Vagina (tissue), 2 donors: ENCODE results near the gene INHBC. TPM values are rescaled to one million over a fixed set of nuclear protein-coding genes. Genes with fewer than 3 reads are reported as not detected.
"Not testable (repeated sequence)": the region's sequence is repeated elsewhere in the genome, so short reads cannot be mapped to it uniquely, and the experiment has no call there.

ENCODE experiments used
- DNase-seq, 2 donors: peaks; one replicate each; pipeline ENCODE4 v3.0.0-alpha.2; 2017; ENCODE audit errors: extremely low spot score in 2 of 2
- H3K27ac ChIP-seq: fragments of 200-600 bp; sonication (generic); one replicate; pipeline ENCODE4 v1.5.1; 2019
- H3K27me3 ChIP-seq: fragments of 200-600 bp; sonication (generic); one replicate; pipeline ENCODE4 v1.5.1; 2019
- H3K36me3 ChIP-seq, 2 donors: fragments of 200-600 bp; sonication (generic); one replicate each; pipeline ENCODE4 v1.5.1; 2017 to 2019
- H3K4me1 ChIP-seq: fragments of 200-600 bp; sonication (generic); one replicate; pipeline ENCODE4 v1.5.1; 2019
- H3K4me3 ChIP-seq, 2 donors: fragments of 200-600 bp; sonication (generic); 1 replicate in 1 of 2; 2 replicates in 1 of 2; pipeline ENCODE4 v1.5.1; 2016 to 2019
- H3K9me3 ChIP-seq: fragments of 200-600 bp; sonication (generic); one replicate; pipeline ENCODE4 v1.5.1; 2019
- POLR2A ChIP-seq, 2 donors: fragments of 450-650 bp; IDR thresholded peaks; one replicate each; pipeline ENCODE4 v1.6.1; 2017; ENCODE audit warnings: antibody characterized with exemption in 2 of 2, mild to moderate bottlenecking in 2 of 2, moderate library complexity in 2 of 2
- POLR2AphosphoS5 ChIP-seq, 2 donors: sonication (generic); formaldehyde crosslinking; IDR thresholded peaks; one replicate each; pipeline ENCODE4 v1.9.0; 2017; ENCODE audit warnings: antibody characterized with exemption in 2 of 2, mild to moderate bottlenecking in 2 of 2, low read depth in 1 of 2; ENCODE audit not compliant: insufficient read depth in 1 of 2
- intact Hi-C: fragments of 100-400 bp; cut with DNase I; formaldehyde crosslinking; loops from one replicate; pipeline ENCODE4 v1.15.1; 2023
- total RNA-seq: library from RNA; depleted of rRNA; stranded (reverse); fragments of >200 nt; gene quantifications from one replicate; pipeline ENCODE4 v1.2.3, GENCODE V29; 2016
- TF ChIP-seq, protein P1 (sequence below), 3 experiments: fragments of 450-650 bp in 2 of 3; fragments of 200-600 bp in 1 of 3; sonication (generic) in 1 of 3; IDR thresholded peaks; one replicate each; pipeline ENCODE4 v1.5.1; 2017 to 2019; ENCODE audit warnings: antibody characterized with exemption in 3 of 3, mild to moderate bottlenecking in 2 of 3, moderate library complexity in 2 of 3

Gene INHBC
- total RNA-seq, 1 donor from 2014 or later: not detected

DNA sequence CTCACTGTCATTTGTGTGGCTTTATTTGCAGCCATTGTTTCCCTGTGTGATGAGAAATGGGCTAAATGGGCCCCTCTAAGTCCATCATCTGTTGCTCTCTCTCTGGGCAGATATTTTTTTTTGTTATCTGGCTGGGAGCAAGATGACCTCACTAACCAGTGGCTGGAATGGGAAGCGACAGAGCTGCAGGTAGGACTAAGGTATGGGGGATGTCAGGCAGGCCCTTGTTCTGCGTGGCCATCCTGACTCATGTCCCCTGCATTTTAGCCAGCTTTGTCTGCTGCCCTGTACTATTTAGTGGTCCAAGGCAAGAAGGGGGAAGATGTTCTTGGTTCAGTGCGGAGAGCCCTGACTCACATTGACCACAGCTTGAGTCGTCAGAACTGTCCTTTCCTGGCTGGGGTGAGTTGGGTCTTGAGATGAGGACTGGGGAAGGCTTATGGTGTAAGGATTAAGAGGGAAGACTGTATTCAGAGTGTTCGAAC is 54.6 kb downstream of the INHBC start:
- Histone ChIP-seq H3K4me3 (peak overlapping the region in 1 of 2 donors; percentile 92), H3K36me3 (peaks cover 0 to 26% of the 10 kb centered on the region in 2 donors), H3K9me3 (no peaks in the 10 kb centered on the region), H3K27me3 (no peaks in the 10 kb centered on the region), H3K4me1 (peaks cover 18% of the 10 kb centered on the region), H3K27ac (no peak overlapping the region)
- intact Hi-C loops: no loop called here
- TF ChIP-seq POLR2A (IDR thresholded peaks at IDR 0.05): no peak
- no peak for DNase-seq

DNA sequence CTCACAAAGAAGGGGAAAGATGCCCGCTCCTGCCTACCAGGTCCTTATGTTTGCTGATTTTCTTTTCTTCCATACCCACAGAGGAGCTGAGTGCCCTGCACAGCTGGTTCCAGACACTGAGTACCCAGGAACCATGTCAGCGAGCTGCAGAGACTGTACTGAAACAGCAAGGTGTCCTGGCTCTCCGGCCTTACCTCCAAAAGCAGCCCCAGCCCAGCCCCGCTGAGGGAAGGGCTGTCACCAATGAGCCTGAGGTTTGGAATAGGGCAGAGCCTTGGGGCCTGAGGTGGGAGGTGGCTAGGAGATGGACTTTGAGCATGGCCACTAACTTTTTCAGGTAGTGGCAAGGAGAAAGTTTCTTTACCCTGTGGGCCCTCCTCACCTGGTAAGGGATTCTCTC is 55.5 kb downstream of the INHBC start:
- TF ChIP-seq, protein P1, sequence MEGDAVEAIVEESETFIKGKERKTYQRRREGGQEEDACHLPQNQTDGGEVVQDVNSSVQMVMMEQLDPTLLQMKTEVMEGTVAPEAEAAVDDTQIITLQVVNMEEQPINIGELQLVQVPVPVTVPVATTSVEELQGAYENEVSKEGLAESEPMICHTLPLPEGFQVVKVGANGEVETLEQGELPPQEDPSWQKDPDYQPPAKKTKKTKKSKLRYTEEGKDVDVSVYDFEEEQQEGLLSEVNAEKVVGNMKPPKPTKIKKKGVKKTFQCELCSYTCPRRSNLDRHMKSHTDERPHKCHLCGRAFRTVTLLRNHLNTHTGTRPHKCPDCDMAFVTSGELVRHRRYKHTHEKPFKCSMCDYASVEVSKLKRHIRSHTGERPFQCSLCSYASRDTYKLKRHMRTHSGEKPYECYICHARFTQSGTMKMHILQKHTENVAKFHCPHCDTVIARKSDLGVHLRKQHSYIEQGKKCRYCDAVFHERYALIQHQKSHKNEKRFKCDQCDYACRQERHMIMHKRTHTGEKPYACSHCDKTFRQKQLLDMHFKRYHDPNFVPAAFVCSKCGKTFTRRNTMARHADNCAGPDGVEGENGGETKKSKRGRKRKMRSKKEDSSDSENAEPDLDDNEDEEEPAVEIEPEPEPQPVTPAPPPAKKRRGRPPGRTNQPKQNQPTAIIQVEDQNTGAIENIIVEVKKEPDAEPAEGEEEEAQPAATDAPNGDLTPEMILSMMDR (IDR thresholded peaks at IDR 0.05): no peak
- TF ChIP-seq POLR2A (IDR thresholded peaks at IDR 0.05): no peak
- TF ChIP-seq POLR2AphosphoS5 (IDR thresholded peaks at IDR 0.05; ENCODE audit: insufficient read depth in 1 of 2, low read depth in 1 of 2): no peak
- intact Hi-C loops: no loop called here
- peaks cover 18% of the 10 kb centered on the region for H3K4me1 ChIP-seq

DNA sequence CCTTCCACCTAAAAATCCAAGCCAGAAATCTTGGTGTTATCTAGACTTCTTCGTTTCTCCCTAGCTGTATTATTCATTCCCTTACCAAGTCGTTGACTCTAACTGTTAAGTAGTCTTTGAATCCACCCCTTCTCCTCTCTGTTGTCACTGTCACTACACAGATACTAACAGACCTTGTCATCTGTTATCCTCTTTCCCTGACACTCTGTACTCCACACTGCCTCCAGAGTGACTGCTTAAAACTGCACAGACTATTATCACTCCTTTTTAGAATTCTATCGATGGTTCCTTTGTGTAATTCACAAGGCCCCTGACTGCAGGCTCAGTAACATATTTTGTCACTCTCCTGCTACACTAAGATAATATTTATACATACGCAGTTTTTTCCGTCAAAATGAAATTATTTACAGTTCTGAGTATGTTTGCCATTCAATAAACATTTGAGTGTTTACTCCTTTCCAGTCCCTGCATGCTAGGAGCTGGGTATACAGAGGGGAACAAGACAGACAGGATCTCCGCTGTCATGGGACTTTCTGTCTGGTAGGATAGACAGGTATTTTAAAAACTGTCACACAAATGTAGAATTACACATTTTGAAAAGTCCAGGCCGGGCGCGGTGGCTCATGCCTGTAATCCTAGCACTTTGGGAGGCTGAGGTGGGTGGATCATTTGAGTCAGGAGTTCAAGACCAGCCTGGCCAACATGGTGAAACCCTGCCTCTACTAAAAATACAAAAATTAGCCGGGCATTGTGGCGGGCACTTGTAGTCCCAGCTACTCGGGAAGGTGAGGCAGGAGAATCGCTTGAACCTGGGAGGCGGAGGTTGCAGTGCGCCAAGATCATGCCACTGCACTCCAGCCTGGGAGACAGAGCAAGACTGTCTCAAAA is 57.1 kb downstream of the INHBC start:
- peaks cover 0 to 42% of the 10 kb centered on the region in 2 donors for H3K36me3 ChIP-seq
- intact Hi-C loops: no loop called here
- no peak overlapping the region for H3K4me3 ChIP-seq
- H3K27ac ChIP-seq: no peak overlapping the region
- TF ChIP-seq, protein P1 (IDR thresholded peaks at IDR 0.05): no peak
- TF ChIP-seq POLR2A (IDR thresholded peaks at IDR 0.05) (no peak), POLR2AphosphoS5 (IDR thresholded peaks at IDR 0.05; ENCODE audit: insufficient read depth in 1 of 2, low read depth in 1 of 2) (no peak)
- H3K4me1 ChIP-seq: peaks cover 18% of the 10 kb centered on the region
- no peaks in the 10 kb centered on the region for H3K9me3 ChIP-seq
- H3K27me3 ChIP-seq: no peaks in the 10 kb centered on the region
- no peak for DNase-seq

More for the DNA sequence above, 55.5 kb downstream of the INHBC start:
- Histone ChIP-seq H3K27me3 (no peaks in the 10 kb centered on the region), H3K9me3 (no peaks in the 10 kb centered on the region), H3K36me3 (peaks cover 0 to 27% of the 10 kb centered on the region in 2 donors), H3K27ac (no peak overlapping the region), H3K4me3 (no peak overlapping the region)
- no peak for DNase-seq

DNA sequence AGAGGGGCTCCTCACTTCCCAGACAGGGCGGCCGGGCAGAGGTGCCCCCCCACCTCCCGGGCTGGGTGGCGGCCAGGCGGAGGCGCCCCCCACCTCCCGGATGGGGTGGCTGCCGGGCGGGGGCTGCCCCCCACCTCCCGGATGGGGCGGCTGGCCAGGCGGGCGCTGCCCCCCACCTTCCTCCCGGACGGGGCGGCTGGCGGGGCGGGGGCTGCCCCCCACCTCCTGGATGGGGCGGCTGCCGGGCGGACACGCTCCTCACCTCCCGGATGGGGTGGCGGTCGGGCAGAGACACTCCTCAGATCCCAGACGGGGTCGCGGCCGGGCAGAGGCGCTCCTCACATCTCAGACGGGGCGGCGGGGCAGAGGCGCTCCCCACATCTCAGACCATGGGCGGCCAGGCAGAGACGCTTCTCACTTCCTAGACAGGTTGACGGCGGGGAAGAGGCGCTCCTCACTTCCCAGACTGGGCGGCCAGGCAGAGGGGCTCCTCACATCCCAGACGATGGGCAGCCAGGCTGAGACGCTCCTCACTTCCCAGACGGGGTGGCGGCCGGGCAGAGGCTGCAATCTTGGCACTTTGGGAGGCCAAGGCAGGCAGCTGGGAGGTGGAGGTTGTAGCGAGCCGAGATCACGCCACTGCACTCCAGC is 60.6 kb downstream of the INHBC start:
- peaks cover 0 to 61% of the 10 kb centered on the region in 2 donors for H3K36me3 ChIP-seq
- intact Hi-C loops, H3K4me3 ChIP-seq, H3K27me3 ChIP-seq, DNase-seq, H3K4me1 ChIP-seq, H3K9me3 ChIP-seq, H3K27ac ChIP-seq: not testable (repeated sequence)

DNA sequence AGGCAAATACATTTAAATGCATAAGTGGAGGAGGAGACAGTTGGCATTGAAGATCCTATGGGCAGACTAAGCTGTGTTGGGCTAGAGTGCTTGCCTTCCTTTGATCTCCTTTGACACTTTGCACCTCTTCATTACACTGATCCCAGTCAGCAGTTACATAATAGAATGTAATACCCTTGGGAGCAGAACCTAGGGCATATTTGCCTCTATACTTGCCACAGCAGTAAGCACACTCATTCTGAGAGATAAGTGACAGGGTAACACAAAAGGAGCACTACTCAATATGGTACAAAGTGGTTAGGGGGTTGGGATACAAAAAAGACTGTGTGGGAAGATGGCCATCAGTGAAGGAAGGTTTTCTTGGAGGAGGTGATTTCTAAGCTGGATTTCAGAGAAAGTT is 62.2 kb downstream of the INHBC start:
- H3K36me3 ChIP-seq: peaks cover 0 to 59% of the 10 kb centered on the region in 2 donors
- no peak for DNase-seq
- H3K9me3 ChIP-seq: no peaks in the 10 kb centered on the region
- intact Hi-C loops: no loop called here
- H3K4me1 ChIP-seq: no peaks in the 10 kb centered on the region
- no peak overlapping the region for H3K4me3 ChIP-seq
- TF ChIP-seq POLR2AphosphoS5 (IDR thresholded peaks at IDR 0.05; ENCODE audit: insufficient read depth in 1 of 2, low read depth in 1 of 2): no peak
- no peak for TF ChIP-seq POLR2A (IDR thresholded peaks at IDR 0.05)
- TF ChIP-seq, protein P1 (IDR thresholded peaks at IDR 0.05): no peak
- H3K27me3 ChIP-seq: no peaks in the 10 kb centered on the region
- H3K27ac ChIP-seq: no peak overlapping the region
